ENCODE data around the gene PIGC. TPM values are rescaled to one million over a fixed set of nuclear protein-coding genes. Genes with fewer than 3 reads are reported as not detected.
A peak's percentile ranks its signal among the peaks of the same experiment; 100 is the strongest.

PIGC gene
- total RNA-seq, 4 donors from 2014 or later, result 8.2 to 83.3 (median 31.3) TPM

- DNase-seq, result no peak
- intact Hi-C loops (cut with DNase I; ENCODE audit: low total_unique reads), result no loop called here
These were observed 8.8 kb upstream of the PIGC start for GRCh38 chr1:172452536-172453152.

GRCh38 chr1:172451002-172451443 lies 7.2 kb upstream of the PIGC start:
- TF ChIP-seq POLR2A (IDR thresholded peaks at IDR 0.05) (no peak), CTCF (IDR thresholded peaks at IDR 0.05) (no peak)
- Histone ChIP-seq H3K4me3 (no peak overlapping the region), H3K27ac (no peak overlapping the region), H3K9me3 (no peaks in the 10 kb centered on the region), H3K4me1 (no peaks in the 10 kb centered on the region), H3K27me3 (no peaks in the 10 kb centered on the region), H3K36me3 (no peaks in the 10 kb centered on the region)
- DNase-seq, result no peak
- intact Hi-C loops (cut with DNase I; ENCODE audit: low total_unique reads), result no loop called here

More at GRCh38 chr1:172452536-172453152, 8.8 kb upstream of the PIGC start:
- no peaks in the 10 kb centered on the region for H3K4me1 ChIP-seq
- no peaks in the 10 kb centered on the region for H3K27me3 ChIP-seq
- H3K27ac ChIP-seq, result no peak overlapping the region
- no peaks in the 10 kb centered on the region for H3K9me3 ChIP-seq
- H3K36me3 ChIP-seq, result no peaks in the 10 kb centered on the region
- no peak for TF ChIP-seq POLR2A (IDR thresholded peaks at IDR 0.05)
- TF ChIP-seq CTCF (IDR thresholded peaks at IDR 0.05), result no peak
- H3K4me3 ChIP-seq, result no peak overlapping the region

GRCh38 chr1:172450524-172450885 lies 6.6 kb upstream of the PIGC start:
- Histone ChIP-seq H3K27ac (no peak overlapping the region), H3K4me1 (no peaks in the 10 kb centered on the region), H3K27me3 (no peaks in the 10 kb centered on the region), H3K4me3 (no peak overlapping the region), H3K36me3 (no peaks in the 10 kb centered on the region), H3K9me3 (no peaks in the 10 kb centered on the region)
- TF ChIP-seq CTCF (IDR thresholded peaks at IDR 0.05), result no peak
- TF ChIP-seq POLR2A (IDR thresholded peaks at IDR 0.05), result no peak
- intact Hi-C loops (cut with DNase I; ENCODE audit: low total_unique reads), result no loop called here
- no peak for DNase-seq

- Histone ChIP-seq H3K27me3 (no peaks in the 10 kb centered on the region), H3K4me3 (no peak overlapping the region), H3K27ac (no peak overlapping the region), H3K9me3 (no peaks in the 10 kb centered on the region), H3K4me1 (no peaks in the 10 kb centered on the region), H3K36me3 (no peaks in the 10 kb centered on the region)
- TF ChIP-seq POLR2A (IDR thresholded peaks at IDR 0.05) (no peak), CTCF (IDR thresholded peaks at IDR 0.05) (peak; percentile 59 to 74 (median 72))
- DNase-seq, result peak in 1 of 2 donors; percentile 44
- intact Hi-C loops (cut with DNase I; ENCODE audit: low total_unique reads), result no loop called here
These were observed 6.0 kb upstream of the PIGC start for GRCh38 chr1:172449585-172450523.

GRCh38 chr1:172448995-172449584 lies 5.2 kb upstream of the PIGC start:
- H3K27ac ChIP-seq, result no peak overlapping the region
- DNase-seq, result no peak
- no peaks in the 10 kb centered on the region for H3K27me3 ChIP-seq
- H3K4me1 ChIP-seq, result no peaks in the 10 kb centered on the region
- H3K9me3 ChIP-seq, result no peaks in the 10 kb centered on the region
- H3K4me3 ChIP-seq, result no peak overlapping the region
- intact Hi-C loops (cut with DNase I; ENCODE audit: low total_unique reads), result no loop called here
- no peaks in the 10 kb centered on the region for H3K36me3 ChIP-seq
- TF ChIP-seq CTCF (IDR thresholded peaks at IDR 0.05) (no peak), POLR2A (IDR thresholded peaks at IDR 0.05) (no peak)

Measured in uterus (tissue), 4 donors.